COR-L47 (cell line): ENCODE measurements around the gene NEK6.
A peak's percentile ranks its signal among the peaks of the same experiment; 100 is the strongest.

ENCODE experiments used
- DNase-seq: peaks from one replicate; lab custom pipeline; 2025; lab: John Stamatoyannopoulos, UW

The NEK6 gene

GRCh38 chr9:124279531-124280175 lies 21.9 kb downstream of the NEK6 start:
- DNase-seq = no peak

GRCh38 chr9:124280176-124280691 lies 22.5 kb downstream of the NEK6 start:
- DNase-seq = no peak

GRCh38 chr9:124281931-124282371 lies 24.2 kb downstream of the NEK6 start:
- DNase-seq = no peak

- DNase-seq = no peak
These were observed 24.9 kb downstream of the NEK6 start for GRCh38 chr9:124282442-124283227.

GRCh38 chr9:124283228-124283814 lies 25.6 kb downstream of the NEK6 start:
- no peak for DNase-seq

GRCh38 chr9:124284237-124284831 lies 26.6 kb downstream of the NEK6 start:
- DNase-seq = no peak

- no peak for DNase-seq
These were observed 27.2 kb downstream of the NEK6 start for GRCh38 chr9:124284940-124285441.

- DNase-seq = no peak
These were observed 27.7 kb downstream of the NEK6 start for GRCh38 chr9:124285490-124285889.

GRCh38 chr9:124285903-124286291 lies 28.1 kb downstream of the NEK6 start:
- DNase-seq = no peak

- DNase-seq = no peak
These were observed 28.7 kb downstream of the NEK6 start for GRCh38 chr9:124286292-124286931.

GRCh38 chr9:124290053-124290591 lies 32.4 kb downstream of the NEK6 start:
- DNase-seq = peak; percentile 19

- no peak for DNase-seq
These were observed 33.2 kb downstream of the NEK6 start for GRCh38 chr9:124290743-124291554.

- no peak for DNase-seq
These were observed 34.1 kb downstream of the NEK6 start for GRCh38 chr9:124291801-124292396.

- DNase-seq = no peak
These were observed 35.2 kb downstream of the NEK6 start for GRCh38 chr9:124292696-124293593.

GRCh38 chr9:124293718-124294506 lies 36.2 kb downstream of the NEK6 start:
- DNase-seq = no peak

GRCh38 chr9:124295159-124295794 lies 37.5 kb downstream of the NEK6 start:
- no peak for DNase-seq

- DNase-seq = no peak
These were observed 38.3 kb downstream of the NEK6 start for GRCh38 chr9:124296094-124296493.
